IPS-NIHi7 (cell line): ENCODE results near the gene VAC14.
"Not testable (repeated sequence)": the region's sequence is repeated elsewhere in the genome, so short reads cannot be mapped to it uniquely, and the experiment has no call there.

ENCODE experiments used
- DNase-seq: peaks from one replicate; pipeline ENCODE4 v3.0.0; 2012; ENCODE audit warnings: mixed read lengths; ENCODE audit errors: extremely low spot score

The VAC14 gene

DNA sequence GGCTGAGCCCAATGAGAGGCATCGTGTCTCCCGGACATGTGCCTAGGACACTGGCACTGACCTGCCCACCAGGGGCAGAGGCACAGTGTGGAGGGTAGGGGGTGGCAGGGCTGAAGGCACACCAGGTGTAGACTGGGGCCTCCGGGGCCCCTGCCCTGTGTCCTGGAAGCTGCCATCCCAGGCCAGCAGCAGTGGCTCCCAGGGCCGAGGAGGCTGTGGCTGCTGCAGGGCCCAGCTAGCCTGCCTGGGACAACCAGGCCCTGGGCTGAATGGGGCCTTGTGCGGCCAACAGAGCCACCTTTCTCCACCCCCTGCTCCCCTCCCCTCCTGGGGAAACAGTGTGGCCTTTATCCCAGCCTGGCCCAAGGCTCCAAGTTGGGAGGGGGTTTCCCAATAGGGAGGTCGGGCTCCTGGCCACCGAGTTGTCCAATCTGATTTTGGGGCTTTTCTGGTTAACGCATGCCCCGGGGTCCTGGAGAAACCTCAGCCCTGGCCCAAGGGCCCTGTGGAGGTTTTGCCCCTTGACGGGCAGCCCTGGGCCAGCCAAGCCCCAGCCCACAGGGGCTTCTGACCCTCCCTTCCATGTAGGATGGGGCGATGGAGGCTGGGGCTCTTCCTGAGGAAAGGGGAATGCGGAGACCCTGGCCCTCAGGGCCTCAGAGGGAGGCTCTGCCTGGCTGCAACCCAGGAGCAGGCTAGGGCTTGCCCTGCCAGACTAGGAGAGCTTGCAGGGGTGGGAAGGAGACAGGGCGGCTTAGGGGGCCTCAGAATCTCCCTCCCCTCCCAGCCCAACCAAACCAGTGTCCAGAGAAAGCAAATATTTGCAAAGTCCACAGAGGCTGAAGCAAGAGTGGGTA is 119.3 kb downstream of the VAC14 start:
- DNase-seq = no peak

DNA sequence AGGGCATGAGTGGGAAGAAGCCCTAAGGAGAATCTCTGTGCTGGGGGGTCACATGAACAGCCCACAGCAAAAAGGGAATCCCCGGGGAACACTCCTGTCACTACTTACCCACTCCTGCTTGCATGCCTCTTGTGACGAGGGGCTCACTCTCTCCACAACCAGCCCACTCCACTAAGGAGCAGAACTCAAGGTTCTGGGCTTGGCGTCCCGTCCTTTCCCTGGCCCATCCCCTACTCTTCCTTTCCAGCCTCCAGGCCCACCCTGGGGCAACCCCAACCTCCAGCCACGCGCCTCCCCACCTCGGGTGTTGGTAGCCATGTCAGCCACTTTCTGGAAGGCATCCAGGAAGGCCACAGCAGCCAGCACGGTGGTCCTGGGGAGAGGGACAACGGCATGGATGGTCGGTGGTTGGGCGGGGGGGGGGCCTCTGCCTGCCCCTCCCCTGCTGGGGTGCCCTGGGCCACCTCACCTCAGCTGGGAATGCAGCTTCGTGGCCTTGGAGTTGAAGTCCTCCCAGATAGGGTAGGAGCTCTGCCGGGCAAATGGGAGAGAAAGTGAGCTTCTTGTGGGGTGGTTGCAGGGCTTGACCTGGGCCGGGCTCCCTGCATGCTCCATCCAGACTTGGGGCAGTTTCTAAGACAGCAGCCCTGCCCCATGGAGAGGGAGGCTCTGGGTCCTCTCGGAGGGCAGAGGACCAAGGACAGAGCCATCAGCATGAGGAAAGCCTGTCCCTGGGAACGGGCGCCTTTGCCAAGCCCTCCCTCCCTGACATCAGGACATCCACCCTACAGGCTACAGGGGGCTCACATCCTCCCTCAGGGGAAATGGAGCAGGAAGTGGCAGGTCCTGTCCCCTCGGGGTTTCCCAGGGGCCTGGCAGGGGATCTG is 120.2 kb downstream of the VAC14 start:
- no peak for DNase-seq

DNA sequence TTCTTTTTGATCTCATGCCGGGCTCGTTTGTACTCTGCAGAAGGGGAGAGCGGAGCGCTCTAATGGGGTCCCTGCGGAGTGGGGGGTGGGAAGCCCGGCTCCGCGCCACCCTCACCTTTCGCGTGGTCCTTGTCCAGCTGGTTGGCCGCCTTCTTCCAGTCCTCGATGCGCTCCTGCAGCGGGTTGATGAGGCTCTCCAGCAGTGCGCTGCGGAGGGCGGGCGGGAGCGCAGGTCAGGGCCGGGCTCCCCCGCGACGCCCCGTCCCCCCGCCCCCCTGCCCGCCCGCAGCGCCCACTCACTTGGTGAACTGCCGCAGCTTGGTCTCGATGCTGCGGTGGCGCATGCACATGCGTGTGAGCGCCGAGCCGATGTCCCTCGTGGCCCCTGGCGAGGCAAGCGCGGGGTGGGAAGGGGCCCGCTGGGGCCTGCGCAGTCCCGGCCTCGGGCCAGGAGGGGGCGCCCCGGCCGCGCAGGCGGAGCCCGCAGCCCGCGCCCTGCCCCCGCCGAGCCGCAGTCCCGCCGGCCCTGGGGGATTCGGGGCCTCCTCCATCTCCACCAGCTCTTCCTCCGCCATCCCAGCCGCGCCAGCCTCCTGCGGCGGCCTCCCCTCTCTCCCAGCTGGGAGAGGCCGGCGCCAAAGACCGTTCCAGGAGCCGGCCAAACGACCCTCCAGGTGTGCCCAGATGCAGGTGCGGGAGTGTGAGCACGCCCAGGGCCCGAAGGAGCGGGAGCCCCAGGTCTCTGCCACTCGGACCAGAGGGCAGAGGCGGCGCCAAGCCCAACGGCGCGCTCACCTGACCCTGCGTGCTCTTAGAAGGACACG is 121.1 kb downstream of the VAC14 start:
- DNase-seq = peak; percentile 95

DNA sequence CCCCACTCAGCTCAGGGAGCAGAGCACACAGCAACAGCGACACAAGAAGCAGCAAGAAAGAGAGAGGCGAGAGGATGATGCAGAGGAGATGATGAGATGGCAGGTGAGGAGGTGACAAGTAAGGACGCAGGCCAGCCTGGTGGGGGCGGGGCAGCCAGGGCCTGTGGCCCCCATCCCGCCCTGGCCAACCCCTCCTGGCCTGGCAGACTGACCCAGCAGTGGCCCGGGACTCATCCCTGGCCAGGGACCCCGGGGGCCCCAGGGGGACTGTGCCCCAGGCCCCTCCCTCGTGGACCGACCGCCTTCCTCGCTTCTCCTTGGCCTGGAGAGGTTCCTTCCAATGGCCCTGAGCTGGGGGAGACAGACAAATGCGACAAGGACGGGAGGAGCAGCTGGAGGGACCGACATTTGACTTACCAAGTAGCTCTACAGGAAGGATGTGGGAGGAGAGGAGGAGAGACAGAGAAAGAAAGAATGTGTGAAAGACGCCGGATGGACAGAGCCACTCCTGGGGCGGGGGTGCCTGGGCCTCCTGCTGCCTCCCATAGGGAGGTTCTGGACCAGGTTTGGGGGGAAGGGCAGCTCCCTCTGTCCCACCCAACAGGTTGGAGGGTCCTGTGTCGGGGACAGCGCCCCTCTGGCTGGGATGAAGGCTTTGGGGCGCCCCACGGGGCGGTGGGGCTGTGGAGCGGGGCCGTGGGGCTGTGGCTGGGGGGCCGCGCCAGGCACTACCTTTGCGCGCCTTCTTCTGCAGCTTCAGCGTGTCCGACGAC is 121.9 kb downstream of the VAC14 start:
- no peak for DNase-seq

DNA sequence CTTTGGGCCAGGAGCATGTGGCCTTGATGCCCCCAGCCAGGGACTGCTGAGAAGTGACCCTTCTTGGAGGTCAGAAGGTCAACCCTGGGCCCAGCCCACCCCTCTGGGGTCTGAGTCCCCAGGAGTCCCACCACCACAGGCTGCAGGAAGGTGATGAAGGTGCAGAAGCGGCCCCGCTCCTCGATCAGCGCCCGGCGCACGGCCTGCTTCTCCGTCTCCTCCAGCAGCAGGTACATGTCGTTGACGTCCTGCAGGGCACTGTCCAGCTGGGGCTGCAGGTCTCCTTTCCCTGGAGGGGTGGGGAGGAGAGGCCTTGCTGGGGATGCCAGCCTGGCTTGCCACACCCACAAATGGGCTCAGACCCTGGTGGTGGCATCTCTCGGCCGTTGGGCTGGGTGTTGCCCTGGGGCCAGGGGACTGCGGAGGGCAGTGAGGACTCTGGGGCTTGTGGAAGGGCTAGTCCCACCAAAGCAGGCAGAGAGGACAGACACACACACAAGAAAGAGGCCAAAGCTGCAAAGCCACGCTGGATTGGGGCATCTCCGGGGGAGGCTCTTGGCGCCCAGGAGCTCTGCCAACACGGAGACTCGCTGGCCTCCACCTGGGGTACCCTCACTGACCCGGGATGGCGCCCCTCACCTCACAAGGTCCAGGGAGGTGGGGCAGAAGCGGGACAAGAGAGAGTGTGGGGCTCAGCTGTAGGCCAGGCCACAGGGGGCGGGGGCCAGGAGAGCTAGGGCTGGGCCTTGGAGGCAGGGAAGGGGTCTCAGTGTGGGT is 122.6 kb downstream of the VAC14 start:
- no peak for DNase-seq

DNA sequence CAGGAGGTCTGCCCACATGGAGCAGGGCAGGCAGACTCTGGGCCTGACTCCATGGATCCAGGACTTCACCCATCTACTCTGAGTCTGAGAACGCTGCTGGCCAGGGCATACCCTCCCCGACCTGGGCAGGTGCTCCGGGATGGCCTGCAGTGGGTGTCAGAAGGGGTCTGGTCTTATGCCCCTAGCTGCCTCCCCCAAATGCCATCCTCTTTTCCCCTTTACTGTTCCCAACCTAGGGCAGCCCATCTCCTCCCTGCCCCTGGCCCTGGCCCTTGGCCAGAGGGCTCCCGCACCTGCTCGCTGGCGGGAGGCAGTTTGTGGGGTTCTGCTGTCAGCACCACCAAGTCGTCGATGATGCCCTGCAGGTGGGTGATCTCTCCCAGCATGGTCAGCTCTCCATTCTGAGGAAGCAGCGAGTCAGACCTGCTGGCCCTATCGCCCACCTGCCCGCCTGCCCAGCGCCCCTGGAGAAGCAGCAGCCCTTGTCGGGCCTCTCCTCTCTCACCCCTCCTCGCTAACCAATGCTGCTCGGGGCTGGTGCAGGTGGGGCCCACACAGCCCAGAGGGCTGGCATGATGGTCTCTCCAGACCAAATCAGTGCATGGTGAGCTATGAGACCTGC is 123.3 kb downstream of the VAC14 start:
- no peak for DNase-seq

DNA sequence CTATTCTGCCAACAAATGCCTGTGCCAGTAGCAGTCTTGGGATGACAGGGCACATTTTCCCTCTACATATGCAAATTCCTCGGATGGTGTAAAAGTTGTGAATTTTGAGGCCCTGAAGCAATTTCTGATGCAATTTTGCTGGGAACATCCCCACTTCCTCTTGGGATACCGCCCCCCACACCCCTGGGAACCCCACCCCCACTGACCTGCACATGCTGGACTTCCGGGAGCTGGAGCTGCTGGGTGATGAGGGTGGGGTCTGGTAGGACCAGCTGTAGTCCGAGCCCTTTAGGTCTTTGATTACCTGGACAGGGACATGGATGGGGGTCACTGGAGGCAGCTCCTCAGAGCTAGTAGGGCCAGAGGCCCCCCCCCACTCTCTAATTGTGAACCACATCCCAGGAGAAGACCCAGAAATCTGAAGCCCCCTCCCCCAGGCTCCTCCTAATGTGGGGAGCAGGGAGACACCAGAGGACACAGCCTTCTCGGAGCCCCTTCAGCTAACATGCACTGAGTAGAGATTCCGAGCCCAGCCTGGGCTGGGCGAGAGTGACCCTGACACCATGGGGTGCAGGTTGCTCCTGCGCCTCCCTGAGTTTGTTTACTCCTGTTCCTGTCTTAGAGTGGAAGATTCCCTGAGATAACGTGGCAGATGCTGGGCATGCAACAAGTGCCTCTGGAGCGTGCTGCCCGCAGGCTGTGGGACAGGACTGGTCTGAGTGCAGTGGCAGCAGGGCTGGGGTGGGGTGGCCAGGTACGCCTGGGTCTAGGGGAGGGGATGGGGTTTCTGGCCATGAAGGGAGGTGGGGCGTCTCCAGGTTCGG is 124.1 kb downstream of the VAC14 start:
- no peak for DNase-seq

DNA sequence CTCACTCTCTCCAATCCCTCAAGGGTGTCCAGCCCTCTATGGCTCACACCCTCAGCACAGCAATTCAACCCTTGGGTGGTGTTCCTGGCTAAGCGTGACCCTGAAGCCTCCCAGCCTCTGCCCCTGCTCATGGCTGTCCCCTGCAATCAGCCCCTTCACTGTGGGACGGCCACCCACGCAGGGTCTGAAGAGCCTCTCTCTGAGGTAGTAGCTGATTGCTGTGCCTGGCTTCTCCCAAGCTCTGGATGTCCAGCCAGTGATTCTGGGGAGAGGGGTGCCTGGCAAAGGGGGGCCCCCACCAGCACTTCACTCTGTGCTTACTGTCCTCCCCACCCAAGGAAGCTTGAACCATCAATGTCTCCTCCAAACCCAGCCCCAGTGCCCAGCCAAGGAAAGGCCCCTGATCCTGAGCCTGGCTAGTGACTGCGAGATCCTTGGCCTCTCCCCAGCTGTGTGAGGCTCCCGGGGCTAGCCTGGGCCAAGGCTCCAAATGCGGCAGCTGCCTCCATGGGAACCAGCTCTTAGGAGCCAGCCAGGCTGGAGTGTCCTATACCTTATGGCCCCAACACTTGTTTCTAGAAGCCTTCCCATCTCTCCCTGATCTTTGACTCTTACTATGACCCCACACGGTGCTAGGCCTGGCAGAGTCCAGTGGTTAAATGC is 125.0 kb downstream of the VAC14 start:
- DNase-seq = no peak

DNA sequence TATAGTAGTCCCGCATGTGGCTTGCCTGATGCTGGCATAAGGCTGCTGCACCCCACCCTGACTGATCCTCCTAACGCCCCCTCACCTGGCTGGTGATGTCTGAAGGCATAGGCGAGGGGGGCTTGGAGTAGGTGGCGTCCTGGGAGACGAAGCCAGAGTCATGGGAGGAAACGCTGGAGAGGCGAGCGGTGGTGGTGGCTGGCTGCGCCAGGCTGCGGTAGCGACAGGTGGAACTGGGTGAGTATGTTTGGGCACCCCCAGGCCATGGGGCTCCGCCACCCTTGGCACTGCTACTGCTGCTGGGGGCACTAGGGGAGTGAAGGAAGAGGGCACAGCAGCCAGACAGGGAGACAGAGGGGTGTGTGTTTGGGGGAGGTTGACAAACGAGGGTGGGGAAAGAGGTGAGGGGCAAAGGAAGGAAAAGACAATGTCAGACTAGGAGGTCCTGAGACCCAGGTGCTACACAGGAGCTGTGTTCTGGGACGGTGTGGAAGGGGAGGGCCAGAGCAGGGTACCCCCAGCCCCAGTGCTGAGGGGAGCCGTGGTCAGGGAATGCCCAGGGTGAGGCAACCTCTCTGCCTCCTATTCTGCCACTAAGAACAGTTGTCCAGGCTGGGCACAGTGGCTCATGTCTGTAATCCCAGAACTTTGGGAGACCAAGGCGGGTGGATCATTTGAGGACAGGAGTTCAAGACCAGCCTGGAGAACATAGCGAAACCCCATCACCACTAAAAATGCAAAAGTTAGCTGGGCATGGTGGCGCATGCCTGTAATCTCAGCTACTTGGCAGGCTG is 126.5 kb downstream of the VAC14 start:
- no peak for DNase-seq

DNA sequence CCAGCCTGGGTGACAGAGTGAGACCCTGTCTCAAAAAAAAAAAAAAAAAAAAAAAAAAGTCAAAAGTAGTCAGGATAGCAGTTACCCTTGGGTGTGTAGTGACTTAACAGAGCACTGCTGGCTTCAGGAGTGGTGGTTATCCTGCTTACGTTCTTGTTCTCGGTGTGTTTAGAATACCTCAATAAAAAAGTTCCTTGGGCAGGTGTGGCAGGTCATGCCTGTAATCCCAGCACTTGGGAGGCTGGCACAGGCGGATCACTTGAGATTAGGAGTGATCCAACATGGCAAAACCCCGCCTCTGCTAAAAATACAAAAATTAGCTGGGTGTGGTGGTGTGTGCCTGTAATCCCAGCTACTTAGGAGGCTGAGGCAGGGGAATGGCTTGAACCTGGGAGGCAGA is 130.0 kb downstream of the VAC14 start:
- DNase-seq = not testable (repeated sequence)

DNA sequence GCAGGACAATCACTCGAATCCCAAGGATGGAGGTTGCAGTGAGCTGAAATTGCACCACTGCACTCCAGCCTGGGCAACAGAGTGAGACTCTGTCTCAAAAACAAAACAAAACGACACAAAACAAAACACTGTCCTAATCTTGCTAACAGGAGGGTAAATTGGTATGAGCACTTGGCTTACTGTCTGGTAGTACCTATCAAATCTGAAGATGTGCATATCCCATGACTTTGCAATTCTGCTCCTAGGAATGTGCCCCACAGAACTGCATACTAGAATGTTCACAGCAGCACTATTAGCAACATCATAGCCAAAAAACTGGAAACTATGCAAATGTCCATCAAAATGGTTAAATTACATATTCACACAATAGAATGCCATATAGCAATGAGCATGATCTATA is 130.8 kb downstream of the VAC14 start:
- no peak for DNase-seq

DNA sequence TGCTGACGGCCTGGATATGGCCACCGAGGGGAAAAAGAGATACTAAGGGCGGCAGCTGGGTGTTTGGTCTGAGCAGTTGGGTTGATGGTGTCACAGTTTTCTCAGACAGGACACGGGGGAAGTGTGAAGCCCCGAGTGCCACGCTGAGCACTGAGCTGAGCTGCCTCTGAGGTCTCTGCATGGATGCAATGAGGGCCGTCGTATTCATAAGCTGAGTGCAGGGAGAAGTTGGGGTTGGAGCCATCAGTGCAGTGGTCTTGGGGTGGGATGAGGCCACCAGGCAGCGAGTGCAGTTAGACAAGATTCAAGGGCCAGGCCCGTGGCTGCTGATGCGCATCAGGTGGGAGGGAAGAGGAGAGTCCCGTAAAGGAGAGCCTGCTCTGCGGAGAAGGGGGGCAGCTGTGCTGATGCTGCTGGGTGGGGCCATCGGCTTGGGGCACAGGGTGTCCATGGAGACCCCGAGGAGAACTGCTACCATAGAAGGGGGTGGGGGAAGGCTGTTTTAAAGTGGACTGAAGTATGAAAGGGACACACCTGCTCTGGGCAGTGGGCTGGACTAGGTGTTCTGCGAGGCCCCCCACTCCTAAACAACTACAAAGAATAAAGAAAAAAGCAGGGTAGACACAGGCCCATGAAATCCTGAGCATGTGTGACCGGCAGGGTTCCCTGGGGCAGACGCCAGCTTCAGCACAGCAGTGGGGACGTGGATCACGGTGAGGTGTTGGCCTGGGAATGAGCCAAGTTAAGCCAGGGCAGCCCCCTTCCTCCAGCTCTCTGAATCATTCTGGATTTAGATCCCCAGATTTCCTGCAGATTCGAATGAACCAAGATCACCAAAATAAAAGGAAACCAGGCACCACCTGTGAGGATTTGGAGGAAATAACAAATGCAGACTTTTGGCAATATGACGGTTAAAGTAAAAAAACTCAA is 134.9 kb downstream of the VAC14 start:
- DNase-seq = no peak

DNA sequence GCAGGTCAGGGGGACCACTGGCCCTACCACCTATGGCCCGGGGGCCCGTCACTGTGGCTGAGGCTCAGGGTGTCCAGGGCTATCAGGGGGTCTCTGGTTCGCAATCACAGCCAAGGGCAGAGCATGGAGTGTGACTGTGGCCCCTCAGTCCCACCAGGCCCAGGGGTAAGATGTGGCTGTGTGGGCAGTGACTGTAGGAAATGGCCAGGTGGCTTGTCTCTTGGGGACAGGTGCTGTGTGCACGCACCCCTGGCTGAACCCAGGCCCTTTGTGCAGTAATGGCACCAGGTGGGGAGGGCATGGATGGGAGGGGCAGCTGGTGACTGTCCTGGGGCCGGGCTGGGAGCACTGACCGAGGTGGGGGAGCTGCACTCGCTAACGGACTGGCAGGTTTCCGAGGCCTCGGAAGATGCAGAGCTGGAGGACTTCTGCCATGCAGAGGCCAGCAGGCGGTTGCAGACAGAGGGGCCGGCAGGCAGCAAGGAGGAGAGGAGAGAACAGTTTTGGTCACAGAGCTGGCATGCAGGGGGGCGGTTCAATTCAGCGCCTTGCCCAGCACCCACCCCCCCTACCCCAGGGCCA is 135.8 kb downstream of the VAC14 start:
- no peak for DNase-seq

DNA sequence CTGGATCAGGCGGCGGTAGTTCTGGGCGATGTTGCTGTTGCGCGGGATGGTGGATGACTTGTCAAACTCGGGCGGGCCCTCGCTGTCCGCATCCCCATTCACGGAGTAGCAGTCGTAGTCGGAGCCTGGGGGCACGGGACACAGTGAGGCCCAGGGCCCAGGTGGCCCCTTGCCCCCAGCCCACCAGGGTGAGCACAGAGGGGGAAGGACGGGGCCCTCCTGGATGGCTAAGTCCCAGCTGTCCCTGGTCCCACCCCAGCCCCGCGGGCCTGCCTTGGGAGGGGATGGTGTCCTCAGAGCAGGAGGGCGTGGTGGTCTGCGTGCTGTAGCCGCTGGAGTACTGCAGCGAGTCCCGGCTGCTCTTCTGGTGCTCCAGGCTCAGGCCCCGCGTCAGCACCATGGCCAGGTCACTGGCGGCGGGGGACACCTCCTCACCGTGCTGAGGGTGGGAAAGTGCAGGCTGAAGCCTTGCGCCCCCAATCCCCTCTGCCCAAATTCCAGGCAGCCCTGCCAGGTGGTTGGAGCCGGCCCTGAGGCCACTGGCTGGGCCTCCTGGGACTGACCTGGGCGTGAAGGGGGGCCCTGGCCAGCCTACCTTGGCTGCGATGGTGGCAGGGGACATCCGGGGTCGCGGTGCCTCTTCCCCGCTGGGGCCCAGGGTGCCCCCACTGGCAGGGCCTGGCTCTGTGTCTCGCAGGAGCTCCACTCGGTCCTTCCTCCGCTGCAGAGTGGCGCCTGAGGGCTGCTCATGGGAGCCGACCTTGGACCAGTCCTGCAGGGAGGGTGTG is 136.4 kb downstream of the VAC14 start:
- DNase-seq = peak; percentile 58
